AG09319 (cell line): ENCODE data around the gene ZNF839.

ENCODE experiments used
- DNase-seq: peaks from one replicate; pipeline ENCODE4 v3.0.0-alpha.2; 2010; ENCODE audit warnings: low read depth; ENCODE audit errors: extremely low read depth
- TF ChIP-seq, protein P1 (sequence below): IDR thresholded peaks from 2 replicates; pipeline ENCODE4 v1.5.1; 2011; ENCODE audit warnings: low read depth, mild to moderate bottlenecking, inconsistent platforms, low read length, moderate library complexity

The ZNF839 gene

DNA sequence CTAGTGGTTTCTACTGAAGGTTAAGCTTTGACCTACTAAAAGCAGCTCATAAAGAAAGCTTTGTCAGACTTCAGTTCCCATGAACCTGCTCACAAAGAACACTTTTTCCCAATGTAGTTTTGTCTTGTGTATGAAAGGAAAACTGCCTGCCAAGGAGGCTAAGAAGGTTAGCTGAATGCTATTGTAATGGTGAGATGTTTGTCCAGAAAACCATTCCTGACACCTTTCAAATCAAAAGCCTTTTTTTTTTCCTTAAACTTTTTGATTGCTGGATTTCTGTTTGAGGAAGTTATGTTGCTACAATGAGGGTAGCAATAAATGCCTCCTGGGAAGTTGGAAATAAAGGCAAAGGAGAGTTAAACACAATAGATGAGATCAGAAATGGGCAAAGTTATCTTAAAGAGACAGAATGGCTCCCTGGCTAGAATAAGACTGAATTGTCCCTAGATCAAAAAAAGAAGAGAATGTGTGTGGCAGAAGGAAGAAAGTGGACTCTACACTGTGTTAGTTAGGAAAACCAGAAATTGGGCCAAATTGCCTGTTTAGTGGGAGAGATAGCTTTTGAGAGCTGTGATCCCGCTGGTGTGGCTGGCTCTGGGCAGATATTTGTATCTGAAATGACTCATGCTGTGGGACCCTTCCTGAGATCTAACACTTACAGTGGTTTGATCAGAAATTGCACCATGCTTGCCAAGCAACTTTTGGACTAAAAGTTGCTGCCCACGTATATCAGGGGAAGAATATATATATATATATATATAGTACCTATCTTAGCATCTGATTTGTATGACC is 70.7 kb downstream of the ZNF839 start:
- TF ChIP-seq, protein P1, sequence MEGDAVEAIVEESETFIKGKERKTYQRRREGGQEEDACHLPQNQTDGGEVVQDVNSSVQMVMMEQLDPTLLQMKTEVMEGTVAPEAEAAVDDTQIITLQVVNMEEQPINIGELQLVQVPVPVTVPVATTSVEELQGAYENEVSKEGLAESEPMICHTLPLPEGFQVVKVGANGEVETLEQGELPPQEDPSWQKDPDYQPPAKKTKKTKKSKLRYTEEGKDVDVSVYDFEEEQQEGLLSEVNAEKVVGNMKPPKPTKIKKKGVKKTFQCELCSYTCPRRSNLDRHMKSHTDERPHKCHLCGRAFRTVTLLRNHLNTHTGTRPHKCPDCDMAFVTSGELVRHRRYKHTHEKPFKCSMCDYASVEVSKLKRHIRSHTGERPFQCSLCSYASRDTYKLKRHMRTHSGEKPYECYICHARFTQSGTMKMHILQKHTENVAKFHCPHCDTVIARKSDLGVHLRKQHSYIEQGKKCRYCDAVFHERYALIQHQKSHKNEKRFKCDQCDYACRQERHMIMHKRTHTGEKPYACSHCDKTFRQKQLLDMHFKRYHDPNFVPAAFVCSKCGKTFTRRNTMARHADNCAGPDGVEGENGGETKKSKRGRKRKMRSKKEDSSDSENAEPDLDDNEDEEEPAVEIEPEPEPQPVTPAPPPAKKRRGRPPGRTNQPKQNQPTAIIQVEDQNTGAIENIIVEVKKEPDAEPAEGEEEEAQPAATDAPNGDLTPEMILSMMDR, result no peak
- DNase-seq, result no peak
